Measurements from ENCODE around the gene TNRC18. TPM values are rescaled to one million over a fixed set of nuclear protein-coding genes. Genes with fewer than 3 reads are reported as not detected.

The TNRC18 gene
- total and polyA plus RNA-seq, 2 of the 8 experiments (the other 6 are each of a cell fraction or from before 2014, with no cell fraction given) = 1.7 to 8.6 TPM

DNA sequence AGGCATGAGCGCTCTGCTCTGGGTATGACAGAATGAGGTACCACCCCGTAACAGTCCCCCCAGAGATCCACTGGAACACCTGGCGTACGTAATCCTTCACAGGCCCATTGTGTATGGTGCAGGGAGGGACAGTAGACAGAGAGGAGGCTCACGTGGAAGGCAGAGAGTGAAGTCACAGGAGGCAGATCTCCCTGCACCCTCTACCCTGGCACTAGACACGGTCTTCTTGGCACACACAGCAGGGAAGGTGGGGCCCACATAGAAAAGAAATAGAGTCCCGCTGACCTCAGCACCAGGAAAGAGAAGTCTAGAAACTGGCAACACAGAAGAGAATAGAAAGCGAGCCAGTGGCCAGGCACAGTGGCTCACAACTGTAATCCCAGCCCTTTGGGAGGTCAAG is 89.0 kb downstream of the TNRC18 start (continued):
- TF ChIP-seq EZH2 (IDR thresholded peaks at IDR 0.05; ENCODE audit: low read depth, low read length, severe bottlenecking) (no peak), SUZ12 (IDR thresholded peaks at IDR 0.05; ENCODE audit: low read length) (no peak)
